NCI-H1105 treated with DMSO at 0.1 percent for 48 hours (cell line): ENCODE measurements around the gene ANKRD44.

ENCODE experiments used
- DNase-seq: peaks from one replicate; lab custom pipeline; 2025; lab: John Stamatoyannopoulos, UW

The ANKRD44 gene

DNA sequence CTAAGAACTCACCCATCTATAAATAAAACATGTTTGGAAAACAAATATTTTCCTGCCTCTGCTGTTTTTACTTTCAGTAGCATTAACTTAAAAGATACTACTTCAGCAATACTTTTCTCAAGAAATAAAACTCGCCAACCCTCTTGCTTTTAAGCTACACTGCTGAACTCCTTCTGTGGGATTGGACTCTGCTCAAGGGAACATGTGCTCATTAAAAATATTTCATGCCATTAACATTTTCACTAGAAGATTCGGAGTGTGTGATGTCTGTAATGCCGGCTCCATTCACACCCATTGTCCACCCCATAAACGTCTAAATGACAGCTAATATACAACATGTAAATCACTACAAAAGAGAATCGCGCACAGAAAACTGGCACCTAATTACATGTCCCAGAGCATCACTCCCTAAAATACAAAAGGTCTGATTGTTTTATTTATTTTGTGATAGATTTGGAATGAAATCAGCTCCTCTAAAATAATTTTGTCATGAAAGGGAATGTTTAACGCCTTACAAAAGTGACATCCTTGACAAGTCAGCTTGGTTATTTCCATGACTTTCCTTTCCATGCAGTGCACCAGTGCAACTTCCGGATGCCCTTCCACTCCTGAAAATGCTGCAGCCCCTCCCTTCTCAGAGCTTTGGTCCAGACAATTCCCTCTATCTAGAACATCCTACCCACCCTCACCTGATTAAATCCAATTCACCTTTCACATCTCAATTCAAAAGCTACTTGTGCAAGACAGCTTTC is 73.1 kb downstream of the ANKRD44 start:
- no peak for DNase-seq

DNA sequence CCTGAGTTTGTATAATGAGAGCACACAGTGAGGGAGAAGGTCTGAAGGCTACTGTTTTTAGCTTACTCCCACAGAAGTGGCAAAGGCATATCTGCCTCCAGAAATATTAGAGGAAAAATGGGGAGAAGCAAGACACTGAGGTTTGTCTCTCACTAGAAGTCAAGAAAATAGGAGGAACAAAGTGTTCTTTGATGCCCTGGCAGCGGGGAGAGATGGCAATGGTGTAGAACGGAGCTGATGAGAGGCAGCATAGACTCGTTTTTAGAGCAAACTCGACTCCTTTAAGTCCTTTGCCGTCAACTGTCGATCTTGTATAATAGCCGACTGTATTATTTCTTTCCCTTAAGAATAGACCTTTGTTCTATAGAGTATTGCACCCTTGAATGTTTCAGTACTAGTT is 73.8 kb downstream of the ANKRD44 start:
- no peak for DNase-seq

DNA sequence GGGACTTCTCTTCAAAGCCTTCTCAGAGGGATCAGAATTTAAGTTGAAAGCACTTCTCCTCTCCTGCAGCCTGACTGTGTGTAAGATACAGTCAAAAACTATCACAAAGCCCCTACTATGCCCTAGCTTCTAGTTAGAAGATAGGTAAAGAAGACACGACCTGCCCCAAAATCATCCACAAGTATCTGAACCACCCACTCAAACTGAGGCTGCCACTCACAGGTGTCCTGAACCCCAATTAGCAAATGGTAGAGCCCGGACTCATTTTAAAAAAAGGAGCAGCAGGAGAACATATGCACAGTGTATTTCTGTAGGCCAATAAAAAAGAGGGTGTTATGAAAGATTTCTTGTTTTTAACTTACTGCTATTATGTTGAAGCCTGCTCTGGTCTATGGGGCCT is 74.4 kb downstream of the ANKRD44 start:
- no peak for DNase-seq

DNA sequence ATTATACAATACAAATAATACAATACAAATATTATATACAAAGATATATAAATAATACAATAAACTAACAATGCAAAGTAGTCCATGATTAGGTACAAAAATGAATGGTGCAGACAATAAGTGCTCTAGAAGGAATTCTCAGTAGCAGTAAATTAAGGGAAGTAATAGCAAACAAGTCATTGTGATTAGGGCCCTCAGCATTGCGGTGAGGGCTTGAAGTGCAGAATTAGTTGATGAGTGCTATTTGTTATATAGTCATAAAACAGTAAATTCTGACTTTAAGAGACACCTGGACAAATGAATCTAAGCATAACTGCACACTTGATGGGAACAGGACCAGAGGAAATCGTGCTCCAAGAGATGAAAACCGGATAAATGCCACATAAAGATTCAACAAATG is 74.9 kb downstream of the ANKRD44 start:
- DNase-seq: peak; percentile 6

DNA sequence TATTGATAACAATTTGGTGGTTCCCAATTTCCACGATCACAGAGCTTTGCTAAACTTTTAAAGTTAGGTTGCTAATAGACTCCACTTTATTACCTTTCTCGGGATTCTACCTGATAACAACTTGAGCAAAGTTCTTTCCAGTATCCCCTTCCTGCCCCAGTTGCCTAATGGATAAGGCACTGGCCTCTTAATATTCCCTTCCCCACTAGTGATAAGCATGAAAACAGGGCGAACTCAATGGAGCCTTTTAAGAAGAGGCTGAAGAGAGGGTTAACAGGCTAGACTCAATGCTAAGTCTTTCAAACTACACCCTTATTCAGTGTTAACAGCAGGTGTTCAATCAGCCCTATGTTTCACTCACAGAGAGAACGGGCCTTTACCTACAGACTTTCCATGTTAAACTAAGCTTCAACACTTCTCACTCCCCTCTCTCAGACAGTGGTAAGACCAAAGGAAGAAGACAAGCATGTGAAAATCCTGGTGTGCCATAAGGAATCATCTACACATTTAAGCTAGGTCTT is 75.8 kb downstream of the ANKRD44 start:
- no peak for DNase-seq

DNA sequence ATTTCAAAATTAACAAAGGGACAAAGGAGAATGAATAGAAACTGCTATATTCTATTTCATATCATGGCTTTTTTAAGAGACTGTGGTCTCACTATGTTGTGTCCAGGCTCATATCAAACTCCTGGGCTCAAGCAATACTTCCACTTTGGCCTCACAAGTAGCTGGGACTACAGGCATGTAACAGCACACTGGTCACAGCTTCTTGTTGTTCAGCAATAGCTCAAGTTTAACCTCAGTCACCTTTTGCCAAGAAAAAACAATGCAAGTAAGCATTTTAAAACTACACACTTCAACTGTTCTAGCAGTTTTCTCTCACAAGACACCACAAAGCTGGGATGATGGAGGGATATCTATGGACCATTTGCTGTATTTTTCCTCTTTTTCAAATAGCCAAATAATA is 77.1 kb downstream of the ANKRD44 start:
- DNase-seq: no peak

DNA sequence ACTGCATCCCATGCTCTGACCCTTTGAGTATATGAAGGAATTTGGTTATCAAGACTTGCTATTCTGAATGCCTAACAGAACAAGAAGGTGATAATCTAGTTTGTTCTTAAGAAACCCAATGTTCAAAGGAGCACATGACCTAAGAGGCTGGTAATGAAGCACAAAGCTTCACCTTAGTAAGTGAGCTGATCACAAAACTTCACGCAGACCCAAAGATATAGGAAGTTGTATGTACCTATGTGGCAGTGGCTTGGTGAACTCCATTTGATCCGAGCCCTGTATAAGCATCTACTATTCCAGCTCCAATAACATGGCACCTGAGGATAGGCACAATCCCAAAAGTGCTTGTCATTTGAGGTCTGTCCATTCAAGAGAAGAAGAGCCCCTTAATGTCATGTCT is 78.6 kb downstream of the ANKRD44 start:
- no peak for DNase-seq

DNA sequence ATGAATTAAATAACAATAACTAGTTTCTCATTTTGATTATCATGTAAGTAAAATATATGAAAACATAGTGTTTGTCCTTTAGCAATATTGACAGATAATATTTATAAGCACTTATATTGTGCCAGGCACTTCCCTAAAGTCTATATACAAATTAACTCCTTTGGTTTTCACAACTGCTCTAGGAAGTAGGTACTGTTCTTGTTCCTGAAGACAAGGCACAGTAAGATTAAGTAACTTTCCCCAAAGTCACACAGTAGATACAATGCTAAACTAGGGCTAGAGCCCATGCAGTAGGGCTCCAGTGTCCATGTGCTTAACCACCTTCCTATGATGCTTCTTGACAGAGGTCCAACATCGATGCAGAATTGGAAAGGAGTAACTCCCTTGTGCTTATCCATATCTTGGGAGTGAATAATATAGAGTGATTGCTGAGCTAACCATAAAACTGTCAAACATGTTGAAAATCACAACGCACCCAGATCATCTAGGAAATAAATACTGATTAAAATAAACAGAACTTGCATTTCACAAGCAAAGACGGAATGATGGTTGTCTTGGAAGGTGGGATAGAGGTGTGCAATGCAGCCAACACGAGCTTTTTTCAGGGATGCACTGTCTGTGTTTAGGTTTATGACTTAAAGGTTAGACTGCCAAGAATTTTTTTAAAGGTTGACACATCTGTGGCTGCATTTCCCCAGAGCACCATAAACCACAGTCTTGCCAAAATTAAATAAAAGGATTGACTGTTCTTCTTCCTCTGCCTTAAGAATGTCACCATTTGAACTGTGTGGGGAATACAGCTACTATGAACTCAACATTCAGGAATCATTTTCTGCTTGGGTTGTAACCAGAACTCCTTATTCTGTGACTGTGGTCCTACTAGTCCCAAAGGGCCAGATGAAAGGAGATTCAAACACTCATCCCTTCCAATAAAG is 80.8 kb downstream of the ANKRD44 start:
- DNase-seq: no peak

DNA sequence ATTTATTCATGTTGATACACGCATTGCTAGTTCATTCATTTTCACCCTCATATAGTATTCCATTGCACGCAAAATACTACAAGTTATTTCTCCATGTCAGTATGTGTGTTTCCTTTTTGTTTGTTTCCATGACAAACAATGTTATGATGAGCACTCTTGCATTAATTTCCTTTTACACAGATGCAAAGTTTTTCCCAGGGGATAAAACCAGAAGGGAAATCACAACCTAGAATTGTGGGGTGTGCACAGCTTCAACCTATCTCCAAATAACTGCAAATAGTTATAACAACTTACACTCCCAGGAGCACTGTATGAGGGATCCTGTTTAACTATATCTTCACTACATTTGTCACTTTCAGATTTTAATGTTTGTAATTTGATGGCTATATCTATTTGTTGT is 87.1 kb downstream of the ANKRD44 start:
- DNase-seq: no peak

DNA sequence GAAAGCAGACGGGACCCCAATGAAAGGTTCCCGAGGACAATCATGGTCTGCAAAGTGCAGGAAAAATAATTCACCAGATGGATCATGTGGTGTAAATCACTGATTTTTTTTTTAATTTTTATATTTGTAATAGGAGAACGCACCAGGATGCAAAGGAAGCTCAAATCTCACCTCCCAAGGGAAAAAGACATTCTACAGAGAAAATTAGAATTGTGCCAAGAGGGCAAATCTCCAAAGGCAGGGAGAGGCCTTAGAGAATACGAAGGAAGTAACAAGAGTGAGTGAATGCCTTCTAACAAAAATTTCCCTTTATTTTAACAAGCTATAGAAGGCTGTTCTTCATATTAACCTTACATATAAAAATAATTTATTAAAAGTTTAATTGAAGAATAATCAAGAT is 90.9 kb downstream of the ANKRD44 start:
- no peak for DNase-seq

DNA sequence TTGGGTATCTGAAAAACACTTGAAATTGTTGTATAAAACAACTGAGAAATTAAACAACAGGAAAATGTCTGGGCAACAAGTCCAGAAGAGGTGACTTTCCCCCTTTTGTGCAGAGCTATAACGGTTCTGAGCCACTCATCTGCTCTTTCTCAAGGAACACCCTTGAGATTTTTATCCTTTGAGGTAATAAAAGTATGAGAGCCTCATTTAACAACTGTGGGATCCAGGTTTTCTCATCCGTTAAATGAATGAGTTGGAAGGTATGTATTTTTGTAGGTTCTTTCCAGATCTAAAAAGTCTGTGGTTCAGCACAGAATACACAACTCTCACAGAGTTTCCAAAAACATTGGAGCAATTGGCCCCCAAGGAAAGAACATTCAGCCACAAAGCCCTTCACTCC is 93.0 kb downstream of the ANKRD44 start:
- DNase-seq: no peak

DNA sequence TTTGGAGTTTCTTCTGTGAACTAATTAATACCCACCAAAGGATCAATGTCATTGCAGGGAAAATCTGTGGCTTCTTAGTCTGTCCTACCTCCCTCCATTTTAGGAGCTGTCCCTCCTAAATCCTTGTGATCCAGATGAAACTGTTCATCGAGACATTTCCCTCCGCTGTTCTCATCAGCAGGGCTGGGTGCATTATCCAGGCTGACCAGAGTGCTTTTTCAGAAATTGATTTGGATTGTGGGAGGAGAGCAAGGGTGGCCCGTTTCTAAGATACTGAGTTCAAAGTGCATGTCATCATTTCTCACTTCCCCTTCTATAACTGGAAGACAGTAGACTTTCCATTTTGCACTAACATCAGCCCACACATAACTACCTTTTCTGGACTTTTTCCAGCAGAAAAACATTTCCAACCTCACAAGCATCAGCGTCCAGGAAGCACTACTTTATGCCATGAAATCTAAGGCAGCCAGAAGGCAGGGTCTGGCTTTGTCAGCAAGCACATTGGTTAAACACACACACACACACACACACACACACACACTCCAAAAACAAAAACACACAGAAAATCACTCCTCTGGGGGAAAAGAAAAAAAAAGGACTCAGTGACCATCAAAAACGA is 94.1 kb downstream of the ANKRD44 start:
- no peak for DNase-seq

DNA sequence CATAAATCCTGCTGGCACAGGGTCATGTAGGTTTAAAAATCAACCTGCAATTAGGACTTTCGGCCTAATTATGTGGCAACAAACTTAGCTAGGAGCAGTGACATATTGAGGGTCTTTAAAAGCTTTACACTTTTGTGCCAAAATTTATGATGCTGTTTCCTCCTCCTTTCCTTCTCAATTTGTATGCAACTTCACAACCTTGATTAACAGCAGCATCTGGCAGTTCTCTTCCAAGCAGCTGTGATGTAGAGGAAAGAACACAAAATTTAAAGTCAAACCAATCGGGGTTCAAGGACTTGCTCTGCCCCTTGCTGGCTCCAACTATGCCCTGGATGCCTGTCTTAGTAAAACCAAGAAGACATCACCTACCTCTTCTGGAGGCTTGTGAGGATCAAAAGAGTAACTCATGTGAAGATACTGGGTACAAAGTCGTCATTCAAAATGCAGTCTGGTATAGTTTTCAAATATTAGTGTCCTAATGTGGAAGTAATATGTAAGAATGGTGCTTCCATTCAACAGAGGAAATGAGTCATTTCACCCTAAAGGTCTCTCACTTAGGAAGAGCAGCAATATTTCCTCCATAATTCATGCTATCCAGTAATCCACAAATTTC is 94.7 kb downstream of the ANKRD44 start:
- no peak for DNase-seq

DNA sequence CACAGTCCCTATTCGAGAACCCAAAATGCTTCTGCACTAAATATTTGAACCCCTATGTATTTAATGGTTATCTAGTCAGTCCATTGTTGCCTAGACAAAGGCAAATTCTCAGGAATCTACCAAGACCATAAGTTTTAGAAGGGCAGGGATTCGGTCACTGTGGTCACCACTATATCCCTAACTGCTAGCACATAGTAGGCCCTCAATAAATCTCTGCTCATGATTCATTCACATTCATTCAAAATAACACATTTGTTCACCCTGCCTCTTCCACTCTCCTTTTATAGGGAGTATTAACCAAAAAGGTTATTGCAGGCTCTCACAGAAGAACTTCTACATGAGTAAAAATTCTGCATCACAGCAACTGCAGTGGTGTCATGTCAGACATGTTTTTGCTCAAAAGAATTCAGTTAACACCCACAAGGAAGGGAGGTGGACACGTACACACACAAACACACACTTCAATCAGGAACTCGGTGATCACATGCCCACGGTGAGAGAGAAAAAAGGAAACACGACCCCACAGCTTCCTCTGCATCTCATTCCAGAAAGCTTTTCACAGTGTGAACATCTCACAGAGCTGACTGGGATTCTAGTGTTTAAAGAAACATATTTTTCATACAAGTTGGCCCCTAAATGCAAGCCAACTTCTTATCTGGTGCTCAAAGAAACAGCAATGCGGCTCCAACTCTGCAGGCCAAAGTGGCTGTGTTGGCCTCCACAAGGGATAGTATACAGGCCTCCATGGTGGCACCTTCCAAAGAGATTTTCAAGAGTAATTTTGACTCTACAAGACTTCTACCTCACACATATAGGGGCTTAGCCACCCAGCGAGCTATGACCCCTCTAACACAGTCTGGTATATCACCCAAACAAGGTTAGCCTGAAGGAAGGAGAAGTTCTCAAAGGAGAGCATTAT is 98.0 kb downstream of the ANKRD44 start:
- DNase-seq: no peak

DNA sequence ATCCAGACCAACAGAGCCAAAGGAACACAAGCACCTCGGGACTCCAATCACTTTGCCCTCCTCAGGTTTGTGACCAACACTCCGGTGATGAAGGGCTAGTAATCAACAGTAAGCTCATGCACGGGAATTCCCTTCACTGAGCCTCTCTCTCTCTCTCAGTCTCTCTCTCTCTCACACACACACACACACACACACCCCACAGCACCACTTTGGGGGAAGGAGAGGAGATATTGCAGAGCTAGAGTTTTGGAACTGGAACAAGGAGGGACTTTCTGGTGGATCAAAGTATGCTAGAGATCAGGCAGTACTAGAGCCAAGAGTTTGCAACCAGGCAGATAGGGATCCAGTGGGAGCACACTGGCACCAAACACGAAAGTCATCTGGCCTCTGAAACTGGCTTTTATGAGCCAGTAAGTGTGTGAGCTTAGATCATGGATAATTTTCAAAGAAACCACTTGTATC is 98.7 kb downstream of the ANKRD44 start:
- DNase-seq: no peak

DNA sequence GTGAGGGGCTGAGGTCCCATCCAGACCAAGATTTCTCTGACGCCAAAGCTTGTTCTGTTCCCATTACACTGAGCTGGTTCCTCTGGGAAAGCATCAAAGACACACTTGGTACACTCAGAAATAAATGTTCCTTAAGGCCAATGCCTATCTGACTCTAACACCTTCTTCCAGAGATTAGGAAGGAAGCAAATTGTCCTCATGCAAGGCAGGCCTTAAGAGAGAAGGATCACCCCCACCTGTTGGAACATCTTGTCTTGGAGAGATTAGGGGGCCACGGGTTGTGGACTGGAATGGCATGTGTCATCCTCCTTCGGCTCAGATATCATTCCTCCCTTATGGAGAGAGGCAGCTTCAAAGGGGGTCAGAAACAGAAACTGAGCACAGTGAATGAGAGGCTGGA is 100.2 kb downstream of the ANKRD44 start:
- DNase-seq: no peak

DNA sequence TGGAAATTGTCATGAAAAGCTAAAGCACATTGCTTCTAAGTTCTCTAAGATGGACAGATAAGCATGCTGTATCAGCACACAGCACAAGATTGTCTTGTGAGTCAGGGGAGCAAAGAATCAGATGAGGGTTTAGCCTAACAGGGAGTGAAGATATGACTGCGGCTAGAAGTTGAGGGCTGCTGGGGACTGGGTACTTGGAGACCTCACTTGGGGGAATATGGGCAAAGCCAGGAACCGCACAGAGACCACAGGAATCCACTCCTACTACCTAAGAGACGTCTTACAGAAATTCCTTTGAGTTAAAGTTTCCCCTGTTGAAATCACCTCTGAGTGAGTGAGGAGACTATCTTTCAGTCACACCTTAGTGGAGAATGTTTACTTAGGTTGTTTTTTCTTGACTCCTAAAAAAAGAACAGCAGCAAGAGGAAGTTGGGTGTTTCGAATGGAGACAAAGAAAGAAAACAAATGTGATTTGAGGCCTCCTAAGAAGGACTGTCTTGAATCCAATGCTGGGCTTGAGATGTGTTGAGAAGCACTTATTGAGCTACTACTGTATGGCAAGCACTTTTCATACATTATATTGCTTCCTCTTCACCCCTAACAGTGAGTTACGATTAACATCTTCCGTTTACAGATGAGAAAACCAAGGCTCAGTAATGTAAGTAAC is 100.7 kb downstream of the ANKRD44 start:
- no peak for DNase-seq

DNA sequence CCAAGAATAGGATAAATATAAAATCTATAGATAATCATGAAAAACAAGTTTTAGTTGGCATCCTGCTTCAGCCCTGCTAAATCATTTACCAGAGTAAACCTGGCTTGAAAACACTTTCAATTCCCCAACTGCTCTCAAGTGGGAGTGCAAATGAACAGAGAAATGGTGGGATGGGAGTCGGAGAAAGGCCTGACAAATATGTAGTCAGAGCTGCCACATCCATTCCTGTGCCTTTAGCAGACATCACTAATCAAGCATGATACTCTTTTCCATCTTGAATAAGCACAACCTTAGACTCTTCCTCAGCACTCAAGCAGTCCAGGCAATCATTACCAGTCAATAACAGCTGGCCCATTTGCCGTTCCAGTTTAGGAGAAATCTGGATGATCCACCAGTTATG is 101.3 kb downstream of the ANKRD44 start:
- DNase-seq: no peak

DNA sequence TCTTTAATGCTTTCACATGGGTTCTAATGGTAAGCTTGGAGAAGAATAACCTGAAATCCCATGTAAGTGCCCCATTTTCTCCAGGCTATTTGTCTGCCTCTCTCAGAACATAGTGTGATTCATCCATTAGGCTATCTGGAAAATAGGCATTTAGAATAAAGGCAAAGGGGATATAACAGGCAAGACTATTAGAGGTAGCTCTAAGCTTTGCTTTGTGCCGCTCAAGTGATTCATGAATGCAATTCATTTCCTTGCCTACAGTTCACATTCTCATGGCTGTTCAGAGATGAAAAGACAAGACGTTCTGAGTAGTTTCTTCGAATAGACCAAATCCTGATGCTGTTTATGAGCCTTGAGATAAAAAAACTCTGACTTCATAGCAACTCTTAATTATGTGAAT is 101.7 kb downstream of the ANKRD44 start:
- DNase-seq: no peak

DNA sequence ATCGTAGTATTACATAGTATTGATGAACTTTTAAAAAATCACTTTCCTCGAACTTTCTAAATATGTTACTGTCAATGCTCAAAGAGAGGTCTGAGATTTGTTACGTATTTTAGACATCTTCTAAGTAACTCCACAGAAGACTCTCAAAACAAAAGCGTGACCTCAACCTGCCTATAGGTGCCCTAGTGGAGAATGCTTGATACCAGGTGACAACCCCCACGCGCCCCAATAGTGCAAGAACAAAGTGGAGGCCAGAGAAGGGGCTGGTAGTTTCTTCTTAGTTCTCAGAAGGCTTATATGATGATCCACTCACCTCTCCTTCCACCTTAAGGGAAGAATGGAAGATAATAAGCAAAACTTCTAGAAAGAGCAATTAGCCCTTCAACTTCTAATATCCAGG is 102.6 kb downstream of the ANKRD44 start:
- no peak for DNase-seq
